H1 (cell line): Measurements from ENCODE around the gene RDH14. TPM values are rescaled to one million over a fixed set of nuclear protein-coding genes. Genes with fewer than 3 reads are reported as not detected.

Experiments
- ASH2L ChIP-seq: fragments of 200-600, 300-600 bp; sonication (generic); IDR thresholded peaks from one replicate; pipeline ENCODE4 v1.7.1; 2017; ENCODE audit warnings: low read length
- BCL11A ChIP-seq, 2 experiments: IDR thresholded peaks; one replicate each; pipeline ENCODE4 v1.6.1; 2011; ENCODE audit warnings: low read depth in 2 of 2, low read length in 2 of 2, mild to moderate bottlenecking in 2 of 2
- JUND ChIP-seq: IDR thresholded peaks from 2 replicates; pipeline ENCODE4 v1.6.1; 2011; ENCODE audit warnings: mild to moderate bottlenecking, improper control_type of control experiment, low read length
- TEAD4 ChIP-seq: IDR thresholded peaks from 2 replicates; pipeline ENCODE4 v1.6.1; 2012; ENCODE audit warnings: low read depth, low read length, inconsistent platforms, mixed read lengths
- polyA plus RNA-seq, 7 experiments: library from polyadenylated mRNA; depleted of rRNA in 3 of 7; stranded (reverse) in 5 of 7; unstranded in 2 of 7; fragments of >200 nt in 5 of 7; fragments of 200-250 nt in 2 of 7; gene quantifications; 1 replicate in 5 of 7; 2 replicates in 1 of 7; 4 replicates in 1 of 7; pipeline versions ENCODE4 v1.2.1 to v1.2.3, GENCODE V29; 2011 to 2013; ENCODE audit warnings: missing spikeins in 2 of 7, mixed read lengths in 2 of 7
- total RNA-seq: library from RNA; stranded (reverse); fragmentation: NEBNext Ultra II Directional; extraction: Animal tissue kit (Norgen Biotek cat#: 25700); gene quantifications from 2 replicates; pipeline ENCODE4 v1.2.1, GENCODE V29; 2021
- TF ChIP-seq, protein P1 (sequence below): IDR thresholded peaks from 2 replicates; pipeline ENCODE4 v1.6.1; 2011; ENCODE audit warnings: low read depth, mild to moderate bottlenecking, low read length; ENCODE audit not compliant: insufficient read depth

RDH14 gene
- total and polyA plus RNA-seq, 2 of the 8 experiments (the other 6 are each of a cell fraction or from before 2014, with no cell fraction given), result 14.7 to 23.6 TPM

DNA sequence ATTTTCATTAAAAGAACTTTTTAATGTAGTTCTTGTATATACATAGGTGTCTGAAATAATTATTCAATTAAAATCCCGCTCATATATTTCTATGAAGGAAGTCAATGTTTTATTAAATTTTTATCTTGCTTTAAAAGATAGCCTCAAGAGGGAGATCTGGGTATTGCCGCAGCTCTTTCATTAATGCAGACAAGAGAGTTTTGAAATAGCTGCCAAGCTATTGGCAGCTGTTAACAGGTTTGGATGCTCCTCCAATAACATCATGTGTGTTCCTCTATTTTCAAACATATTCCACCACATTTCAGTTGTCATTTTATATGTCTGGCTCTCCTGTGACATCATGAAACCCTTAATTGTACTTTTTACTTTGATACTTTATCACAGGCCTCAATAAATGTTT is 41.8 kb upstream of the RDH14 start (continued):
- TF ChIP-seq, protein P1, sequence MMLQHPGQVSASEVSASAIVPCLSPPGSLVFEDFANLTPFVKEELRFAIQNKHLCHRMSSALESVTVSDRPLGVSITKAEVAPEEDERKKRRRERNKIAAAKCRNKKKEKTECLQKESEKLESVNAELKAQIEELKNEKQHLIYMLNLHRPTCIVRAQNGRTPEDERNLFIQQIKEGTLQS, result no peak
- TF ChIP-seq BCL11A (IDR thresholded peaks at IDR 0.05; ENCODE audit: low read depth in 2 of 2, low read length in 2 of 2) (no peak), ASH2L (no peak), TEAD4 (no peak), JUND (no peak)
